ENCODE measurements around the gene TST.

The TST gene

DNA sequence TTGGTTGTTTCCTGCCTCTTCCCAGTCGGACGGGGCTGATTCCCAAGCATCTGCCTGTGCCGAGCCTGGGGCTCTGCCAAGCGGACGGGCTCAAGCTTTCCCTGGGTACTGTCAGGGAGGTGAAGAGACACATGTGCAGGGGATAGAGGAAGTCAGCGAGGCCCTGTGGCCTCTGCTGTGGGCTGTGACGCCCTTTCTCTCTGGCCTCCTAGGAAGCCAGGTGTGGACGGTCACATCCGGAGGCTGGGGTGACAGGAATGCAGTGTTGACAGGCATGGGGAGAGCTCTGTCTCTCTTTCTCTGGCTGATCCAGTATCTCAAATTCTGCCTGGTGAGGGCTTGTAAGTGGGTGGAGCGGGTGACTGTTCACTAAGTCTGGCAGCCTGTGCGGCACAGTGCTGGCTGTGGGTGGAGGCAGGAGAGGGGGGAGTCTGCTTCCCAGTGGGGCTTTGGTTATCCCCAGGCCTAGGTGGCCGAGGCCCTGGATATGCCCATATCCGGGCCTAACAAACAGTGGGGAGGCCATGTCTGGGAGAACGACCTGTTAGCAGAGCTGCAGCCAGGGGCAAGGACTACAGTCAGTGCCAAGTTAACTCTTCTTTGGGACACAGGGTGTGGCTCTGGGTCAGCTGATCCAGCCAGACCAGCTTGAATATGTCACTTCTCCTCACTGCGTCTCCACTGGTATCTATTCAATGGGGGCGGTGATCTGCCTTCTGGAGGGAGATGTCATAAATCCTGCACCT lies 34.2 kb upstream of the TST start:
- no peak for DNase-seq (ENCODE audit: low read depth)

- no peak for DNase-seq (ENCODE audit: low read depth)
Measured at GRCh38 chr22:37052386-37053309, 33.4 kb upstream of the TST start.

GRCh38 chr22:37051391-37052385 lies 32.4 kb upstream of the TST start, which contains the start of gene KCTD17:
TSS of gene KCTD17 (plus strand) at chr22:37051742. CDS start at chr22:37051761, 19 bp downstream.
- no peak for DNase-seq (ENCODE audit: low read depth)

GRCh38 chr22:37050913-37051312 lies 31.7 kb upstream of the TST start:
- DNase-seq (ENCODE audit: low read depth): no peak

DNA sequence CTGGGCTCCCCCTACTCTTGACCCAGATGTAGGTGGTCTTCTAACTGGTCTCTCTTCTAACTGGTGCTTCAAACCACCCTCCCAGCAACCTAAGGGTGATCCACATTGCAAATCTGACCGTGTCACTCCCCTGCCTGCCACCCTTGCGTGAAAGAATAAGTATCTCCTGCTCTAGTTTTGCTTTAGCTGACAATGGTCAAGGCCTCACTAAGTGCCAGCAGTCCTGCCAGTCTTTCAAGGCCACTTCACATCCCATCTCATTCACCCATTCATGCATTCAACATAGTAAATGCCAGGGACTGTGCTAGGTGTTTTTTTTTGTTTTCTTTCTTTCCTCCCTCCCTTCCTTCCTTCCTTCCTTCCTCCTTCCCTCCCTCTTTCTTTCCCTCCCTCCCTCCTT lies 30.0 kb upstream of the TST start:
- no peak for DNase-seq (ENCODE audit: low read depth)

DNA sequence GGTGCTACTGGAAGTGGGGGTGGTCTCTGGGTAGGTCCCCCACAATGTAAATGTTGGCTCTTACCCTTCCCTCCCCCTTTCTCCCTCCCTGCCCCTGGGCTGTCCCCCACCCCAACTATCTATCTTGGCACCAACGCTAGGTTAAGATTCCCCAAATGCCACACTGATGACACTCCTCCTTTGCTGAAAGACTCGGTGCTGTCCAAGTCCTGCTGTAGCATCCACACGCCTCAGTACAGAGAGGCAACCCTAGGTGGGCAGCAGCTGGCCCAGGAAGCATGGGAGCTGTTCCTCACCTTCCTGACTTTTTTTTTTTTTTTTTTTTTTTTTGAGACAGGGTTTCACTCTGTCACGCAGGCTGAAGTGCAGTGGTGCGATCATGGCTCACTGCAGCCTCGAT lies 28.9 kb upstream of the TST start:
- DNase-seq (ENCODE audit: low read depth): no peak

DNA sequence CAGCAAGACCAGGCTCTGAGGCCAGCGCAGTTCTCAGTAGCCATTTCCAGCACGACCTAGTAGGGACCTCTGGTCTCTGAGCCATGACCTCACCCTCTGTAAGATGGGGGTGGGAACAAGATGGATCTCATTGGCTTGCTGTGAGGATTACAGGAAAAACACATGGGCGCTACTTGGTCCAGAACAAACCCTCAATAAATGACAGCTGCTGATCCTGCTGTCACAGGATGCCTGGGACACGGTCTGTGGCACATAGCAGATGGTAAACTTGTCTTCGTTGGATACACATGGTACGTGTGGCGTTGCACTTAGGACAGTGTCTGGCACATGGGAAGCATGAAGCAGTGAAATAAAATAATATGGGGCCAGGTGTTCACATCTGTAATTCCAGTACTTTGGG lies 27.8 kb upstream of the TST start:
- DNase-seq (ENCODE audit: low read depth): no peak

GRCh38 chr22:37046589-37046988 lies 27.3 kb upstream of the TST start:
- no peak for DNase-seq (ENCODE audit: low read depth)

DNA sequence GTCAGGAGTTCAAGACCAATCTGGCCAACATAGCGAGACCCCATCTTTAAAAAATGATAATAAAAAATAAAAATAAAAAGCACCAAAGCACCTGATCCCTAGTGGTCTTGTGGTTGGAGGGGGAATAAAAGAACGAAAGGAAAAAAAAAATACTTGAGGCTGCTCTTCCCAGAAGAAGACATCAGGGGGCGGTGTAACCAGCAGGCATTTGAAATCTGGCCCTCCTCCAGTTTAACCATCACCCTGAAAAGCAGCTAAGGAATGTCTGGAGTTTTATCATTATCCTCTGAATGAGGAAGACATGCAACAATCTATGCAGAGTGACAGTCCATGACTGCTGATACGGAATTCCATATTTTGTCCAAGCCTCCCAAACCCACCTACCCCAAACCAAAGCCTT lies 26.7 kb upstream of the TST start:
- DNase-seq (ENCODE audit: low read depth): no peak

GRCh38 chr22:37044634-37045625 lies 25.7 kb upstream of the TST start:
- no peak for DNase-seq (ENCODE audit: low read depth)

- no peak for DNase-seq (ENCODE audit: low read depth)
Measured at GRCh38 chr22:37043828-37044538, 24.7 kb upstream of the TST start.

DNA sequence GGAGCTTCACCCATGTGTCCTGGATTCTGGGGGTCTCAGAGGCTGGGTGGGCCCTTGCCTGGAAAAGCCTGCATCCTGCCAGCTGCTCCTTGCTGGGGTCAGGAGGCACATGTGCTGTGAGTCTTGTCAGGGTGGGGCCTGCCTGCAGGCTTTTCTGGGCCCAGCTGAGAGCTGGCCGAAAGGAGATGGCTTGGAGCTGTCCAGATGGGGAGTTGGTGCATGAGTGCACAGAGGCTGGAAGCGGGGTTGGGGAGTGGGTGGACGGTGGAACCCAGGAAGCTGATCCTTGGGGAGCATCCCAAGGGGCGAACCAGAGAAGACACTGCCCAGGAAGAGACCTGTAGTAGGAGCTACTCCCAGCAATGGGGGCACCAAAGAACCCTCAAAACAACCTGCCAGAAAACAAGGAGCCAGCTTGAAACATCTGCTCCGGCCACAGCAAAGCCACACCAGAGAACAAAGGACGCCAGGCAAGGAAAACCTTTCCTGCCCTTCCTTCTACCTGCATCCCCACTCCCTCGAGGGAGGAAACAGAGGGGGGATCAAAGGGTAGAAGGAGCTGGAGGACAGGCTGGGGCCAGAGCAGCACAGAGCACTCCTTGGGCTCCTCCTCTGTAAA lies 24.1 kb upstream of the TST start:
- no peak for DNase-seq (ENCODE audit: low read depth)

DNA sequence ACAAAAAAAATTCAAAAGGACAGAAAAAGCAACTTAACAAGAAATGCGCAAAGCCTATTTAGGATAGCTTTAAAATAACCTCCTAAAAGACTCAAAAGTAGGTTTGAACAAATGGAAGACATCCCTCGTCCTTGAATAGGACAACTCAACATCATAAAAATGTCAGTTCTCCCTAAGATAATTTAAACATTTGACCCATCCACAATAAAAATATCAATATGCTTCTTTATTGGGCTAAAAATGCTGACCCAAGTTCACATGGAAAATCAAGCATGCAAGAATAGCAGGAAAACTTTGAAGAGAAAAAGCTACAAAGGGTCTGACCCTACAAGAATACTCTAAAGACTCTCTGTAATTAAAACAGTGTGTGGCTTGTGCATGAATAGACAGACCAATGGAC lies 20.2 kb upstream of the TST start:
- DNase-seq (ENCODE audit: low read depth): no peak

GRCh38 chr22:37037669-37038068 lies 18.4 kb upstream of the TST start:
- DNase-seq (ENCODE audit: low read depth): no peak

DNA sequence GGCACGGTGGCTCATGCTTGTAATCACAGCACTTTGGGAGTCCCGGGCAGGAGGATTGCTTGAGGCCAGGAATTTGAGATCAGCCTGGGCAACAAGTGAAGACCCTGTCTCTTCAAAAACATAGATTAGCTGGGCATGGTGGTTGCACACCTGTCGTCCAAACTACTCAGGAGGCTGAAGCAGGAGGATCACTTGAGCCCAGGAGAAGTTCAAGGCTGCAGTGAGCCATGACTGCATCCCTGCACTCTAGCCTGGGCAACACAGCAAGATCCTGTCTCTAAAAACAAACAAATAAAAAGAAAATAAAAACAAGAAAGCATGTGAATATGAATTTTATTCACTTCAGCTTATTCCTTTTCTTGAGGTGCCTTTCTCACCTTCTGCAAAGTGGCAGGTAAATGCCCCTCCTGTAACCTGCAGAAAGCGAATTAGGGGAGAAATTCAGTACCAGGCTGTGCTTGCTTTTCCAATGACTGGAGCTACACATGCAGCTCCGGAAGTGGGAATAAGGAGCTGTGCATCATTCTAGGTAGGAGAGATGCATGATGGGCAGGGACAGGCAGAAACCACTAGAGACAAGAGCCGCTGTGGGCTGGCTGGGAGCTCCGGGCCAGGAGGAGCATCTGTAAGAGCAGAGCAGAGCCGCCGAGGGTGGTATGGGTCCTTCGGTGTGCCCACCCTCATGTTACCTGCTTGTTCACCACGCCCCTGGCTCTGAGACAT lies 17.6 kb upstream of the TST start:
- DNase-seq (ENCODE audit: low read depth): no peak

DNA sequence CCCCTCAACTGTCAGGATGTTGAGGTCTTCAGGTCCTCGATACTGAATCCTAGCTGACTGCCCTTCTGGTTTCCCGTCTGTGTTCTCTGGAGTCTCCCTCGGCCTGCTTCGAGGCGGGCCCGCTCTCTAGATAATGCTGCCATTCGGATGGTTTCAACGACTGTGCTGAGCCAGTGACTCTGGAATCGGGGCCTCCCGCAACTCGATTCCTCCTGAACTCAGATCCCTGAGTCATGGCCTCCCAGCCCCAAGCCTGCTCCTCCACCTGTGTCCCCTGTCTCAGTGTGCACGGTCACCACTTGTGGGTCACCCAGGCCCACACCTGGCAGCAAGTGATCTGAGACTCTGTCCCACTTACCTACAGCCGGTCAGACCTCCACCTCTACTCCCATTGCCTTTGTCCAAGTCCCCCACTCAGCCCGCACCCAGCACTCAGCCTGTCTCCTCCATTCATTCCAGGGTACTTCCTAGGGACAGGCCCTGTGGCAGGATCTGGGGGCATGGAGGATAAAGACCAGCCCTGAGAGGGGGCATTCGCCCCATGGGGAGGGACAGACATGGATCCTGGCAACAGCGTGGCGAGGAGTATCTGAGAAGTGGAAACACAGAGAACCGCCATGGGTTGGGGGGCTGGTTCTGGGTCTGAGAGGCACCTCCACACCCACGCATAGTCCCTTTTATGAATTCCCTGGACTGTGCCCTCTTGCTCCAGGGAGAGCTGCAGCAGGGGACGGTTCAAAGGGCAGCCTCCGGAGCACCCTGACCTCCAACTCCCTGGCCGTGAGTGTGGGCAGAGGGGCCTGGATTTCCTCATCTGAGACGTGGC lies 14.6 kb upstream of the TST start:
- DNase-seq (ENCODE audit: low read depth): no peak

DNA sequence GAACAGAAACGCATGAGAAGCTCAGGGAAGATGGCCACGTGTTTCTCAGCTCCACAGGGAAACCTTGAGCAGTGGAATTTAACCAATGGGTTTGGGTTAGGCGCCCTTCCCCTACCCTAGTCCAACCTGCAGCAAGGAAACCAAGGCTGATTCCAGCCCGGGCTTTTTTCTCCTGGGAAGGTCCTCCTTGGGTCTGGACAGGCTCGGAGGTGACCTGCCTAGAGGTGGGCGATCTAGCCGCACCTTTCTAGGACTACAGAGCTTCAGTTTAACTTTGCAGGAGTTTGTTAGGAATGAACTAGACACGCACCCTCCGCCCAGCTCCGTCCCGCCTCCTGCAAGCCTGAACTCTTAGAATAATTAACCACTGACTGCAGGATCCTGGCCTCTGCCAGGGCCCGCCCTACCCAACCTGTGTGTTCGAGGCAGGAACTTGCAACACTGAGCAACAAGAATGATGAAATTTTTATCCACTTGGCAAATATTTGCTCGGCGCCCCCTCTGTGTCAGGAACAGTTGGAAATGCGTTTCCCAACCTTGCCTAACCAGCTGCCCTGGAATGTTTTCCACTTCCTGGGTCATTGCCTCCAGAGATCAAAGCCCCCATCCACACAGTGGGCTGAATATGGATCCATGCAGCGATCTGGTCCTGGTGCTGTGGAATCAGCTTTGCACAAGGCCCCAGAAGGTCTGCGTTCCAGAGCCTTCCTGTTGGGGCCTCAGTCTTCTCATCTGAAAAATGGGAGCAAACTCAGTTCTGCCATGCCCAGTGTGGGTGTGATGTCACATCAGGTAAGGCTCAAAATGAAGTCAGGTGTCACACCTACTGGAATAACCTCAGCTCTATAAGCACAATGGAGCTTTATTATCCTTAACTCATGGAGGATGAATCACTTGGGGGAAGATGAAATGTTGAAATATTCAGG lies 13.6 kb upstream of the TST start:
- no peak for DNase-seq (ENCODE audit: low read depth)
